ENCODE data around the gene LRRC61.

Gene LRRC61

GRCh38 chr7:150368884-150369747, 46.0 kb downstream of the LRRC61 start:
- DNase-seq (ENCODE audit: low read depth in 3 of 3, low spot score in 1 of 3), result peak in 1 of 3 donors; percentile 52

GRCh38 chr7:150369748-150370501, 46.8 kb downstream of the LRRC61 start:
- DNase-seq (ENCODE audit: low read depth in 3 of 3, low spot score in 1 of 3), result no peak

DNA sequence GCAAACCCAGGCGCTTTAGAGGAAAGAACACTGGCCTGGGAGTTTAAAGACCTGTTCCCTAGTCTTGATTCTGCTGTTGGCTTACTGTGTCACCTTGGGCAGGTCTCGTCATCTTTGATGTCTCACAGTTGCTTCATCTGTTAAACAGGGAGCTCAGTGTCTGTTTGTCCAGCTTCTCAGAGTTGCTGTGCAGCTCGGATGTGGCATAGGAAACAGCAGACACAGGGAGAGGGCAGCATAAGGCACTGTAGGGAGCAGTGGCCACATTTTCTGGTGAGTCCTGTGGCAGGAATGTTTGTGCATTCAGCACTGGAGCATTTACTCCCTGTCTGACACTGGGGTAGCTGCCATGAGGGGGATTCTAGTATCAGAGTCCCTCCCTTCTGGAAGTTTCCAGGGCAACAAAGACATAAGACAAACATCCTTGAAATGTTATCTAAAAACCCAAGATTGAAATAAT, 47.5 kb downstream of the LRRC61 start:
- DNase-seq (ENCODE audit: low read depth in 3 of 3, low spot score in 1 of 3), result no peak

DNA sequence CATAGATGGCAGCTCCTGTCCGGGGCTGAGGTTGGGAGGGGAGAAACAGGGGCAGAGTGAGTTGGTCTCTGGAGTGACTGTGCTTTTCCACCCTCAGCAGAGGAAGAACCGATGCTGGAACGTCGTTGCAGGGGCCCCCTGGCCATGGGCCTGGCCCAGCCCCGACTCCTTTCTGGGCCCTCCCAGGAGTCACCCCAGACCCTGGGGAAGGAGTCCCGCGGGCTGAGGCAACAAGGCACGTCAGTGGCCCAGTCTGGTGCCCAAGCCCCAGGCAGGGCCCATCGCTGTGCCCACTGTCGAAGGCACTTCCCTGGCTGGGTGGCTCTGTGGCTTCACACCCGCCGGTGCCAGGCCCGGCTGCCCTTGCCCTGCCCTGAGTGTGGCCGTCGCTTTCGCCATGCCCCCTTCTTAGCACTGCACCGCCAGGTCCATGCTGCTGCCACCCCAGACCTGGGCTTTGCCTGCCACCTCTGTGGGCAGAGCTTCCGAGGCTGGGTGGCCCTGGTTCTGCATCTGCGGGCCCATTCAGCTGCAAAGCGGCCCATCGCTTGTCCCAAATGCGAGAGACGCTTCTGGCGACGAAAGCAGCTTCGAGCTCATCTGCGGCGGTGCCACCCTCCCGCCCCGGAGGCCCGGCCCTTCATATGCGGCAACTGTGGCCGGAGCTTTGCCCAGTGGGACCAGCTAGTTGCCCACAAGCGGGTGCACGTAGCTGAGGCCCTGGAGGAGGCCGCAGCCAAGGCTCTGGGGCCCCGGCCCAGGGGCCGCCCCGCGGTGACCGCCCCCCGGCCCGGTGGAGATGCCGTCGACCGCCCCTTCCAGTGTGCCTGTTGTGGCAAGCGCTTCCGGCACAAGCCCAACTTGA, 48.2 kb downstream of the LRRC61 start:
- no peak for DNase-seq (ENCODE audit: low read depth in 3 of 3, low spot score in 1 of 3)

DNA sequence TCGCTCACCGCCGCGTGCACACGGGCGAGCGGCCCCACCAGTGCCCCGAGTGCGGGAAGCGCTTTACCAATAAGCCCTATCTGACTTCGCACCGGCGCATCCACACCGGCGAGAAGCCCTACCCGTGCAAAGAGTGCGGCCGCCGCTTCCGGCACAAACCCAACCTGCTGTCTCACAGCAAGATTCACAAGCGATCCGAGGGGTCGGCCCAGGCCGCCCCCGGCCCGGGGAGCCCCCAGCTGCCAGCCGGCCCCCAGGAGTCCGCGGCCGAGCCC, 48.8 kb downstream of the LRRC61 start:
- DNase-seq (ENCODE audit: low read depth in 3 of 3, low spot score in 1 of 3), result no peak

DNA sequence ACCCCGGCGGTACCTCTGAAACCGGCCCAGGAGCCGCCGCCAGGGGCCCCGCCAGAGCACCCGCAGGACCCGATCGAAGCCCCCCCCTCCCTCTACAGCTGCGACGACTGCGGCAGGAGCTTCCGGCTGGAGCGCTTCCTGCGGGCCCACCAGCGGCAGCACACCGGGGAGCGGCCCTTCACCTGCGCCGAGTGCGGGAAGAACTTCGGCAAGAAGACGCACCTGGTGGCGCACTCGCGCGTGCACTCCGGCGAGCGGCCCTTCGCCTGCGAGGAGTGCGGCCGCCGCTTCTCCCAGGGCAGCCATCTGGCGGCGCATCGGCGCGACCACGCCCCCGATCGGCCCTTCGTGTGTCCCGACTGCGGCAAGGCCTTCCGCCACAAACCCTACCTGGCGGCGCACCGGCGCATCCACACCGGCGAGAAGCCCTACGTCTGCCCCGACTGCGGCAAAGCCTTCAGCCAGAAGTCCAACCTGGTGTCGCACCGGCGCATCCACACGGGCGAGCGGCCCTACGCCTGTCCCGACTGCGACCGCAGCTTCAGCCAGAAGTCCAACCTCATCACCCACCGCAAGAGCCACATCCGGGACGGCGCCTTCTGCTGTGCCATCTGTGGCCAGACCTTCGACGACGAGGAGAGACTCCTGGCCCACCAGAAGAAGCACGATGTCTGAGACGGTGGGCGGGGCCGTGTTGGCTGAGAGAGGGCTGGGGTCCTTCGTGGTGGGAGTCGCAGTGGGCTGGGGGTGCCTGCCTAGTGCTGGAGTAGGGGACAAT, 49.3 kb downstream of the LRRC61 start:
- no peak for DNase-seq (ENCODE audit: low read depth in 3 of 3, low spot score in 1 of 3)

GRCh38 chr7:150373049-150373801, 50.1 kb downstream of the LRRC61 start:
- no peak for DNase-seq (ENCODE audit: low read depth in 3 of 3, low spot score in 1 of 3)

DNA sequence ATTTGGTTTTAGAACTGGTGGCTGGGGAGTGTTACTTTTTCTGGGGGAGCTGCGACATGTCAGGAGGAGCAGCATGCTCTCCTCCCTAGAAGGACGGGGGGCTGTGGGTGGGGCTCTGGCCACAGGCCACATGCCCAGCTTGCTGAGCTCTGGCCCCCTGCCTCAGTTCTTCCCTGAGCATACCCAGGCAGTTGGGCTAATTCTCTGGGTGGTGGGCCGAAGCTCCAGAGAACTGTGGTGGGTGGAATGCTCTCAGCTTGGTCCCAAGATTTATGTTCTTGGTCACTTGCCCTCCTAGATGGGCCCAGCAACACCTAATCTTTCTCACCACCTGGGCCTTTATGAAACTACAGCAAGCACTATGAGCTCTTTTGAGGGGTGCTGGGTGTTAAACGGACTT, 50.9 kb downstream of the LRRC61 start:
- no peak for DNase-seq (ENCODE audit: low read depth in 3 of 3, low spot score in 1 of 3)

DNA sequence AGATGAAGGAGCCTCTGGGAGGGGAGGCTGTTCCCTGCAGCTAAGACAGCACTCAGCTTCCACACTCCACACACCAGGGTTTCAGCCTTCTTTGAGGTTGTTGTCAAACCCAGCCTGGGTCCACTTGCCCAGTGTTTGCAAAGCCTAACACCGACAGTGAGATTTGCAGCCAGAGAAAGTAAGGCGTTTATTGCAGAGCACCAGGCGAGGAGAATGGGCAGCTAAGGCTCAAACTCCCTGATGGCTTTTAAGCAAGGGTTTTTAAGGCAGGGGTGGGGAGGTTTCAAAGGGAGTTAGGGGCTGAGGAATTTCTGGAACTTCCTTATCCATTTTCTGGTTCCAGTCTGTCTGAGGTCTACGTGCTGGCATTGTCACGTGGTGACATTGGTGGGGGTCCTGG, 51.3 kb downstream of the LRRC61 start:
- no peak for DNase-seq (ENCODE audit: low read depth in 3 of 3, low spot score in 1 of 3)

GRCh38 chr7:150375662-150376521, 52.7 kb downstream of the LRRC61 start:
- no peak for DNase-seq (ENCODE audit: low read depth in 3 of 3, low spot score in 1 of 3)

DNA sequence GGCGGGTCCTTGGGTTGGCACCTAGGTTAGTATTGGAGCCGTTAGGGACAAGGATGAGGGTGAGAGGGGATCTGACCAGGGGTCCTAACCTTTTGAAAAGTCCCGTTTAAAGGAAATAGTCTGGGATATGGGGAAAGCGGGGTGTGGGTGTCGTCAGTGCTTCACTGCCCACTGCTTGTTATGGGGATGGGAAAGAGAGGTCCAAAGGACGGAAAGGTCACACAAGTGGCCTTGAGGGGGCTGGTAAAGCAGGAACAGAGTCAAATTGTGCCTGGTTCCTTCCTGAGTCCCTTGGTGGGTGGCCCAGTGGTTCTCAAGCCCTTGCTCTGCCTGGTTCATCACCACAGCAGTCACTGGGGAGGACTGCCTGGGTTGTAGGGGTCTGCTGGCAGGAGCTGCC, 53.4 kb downstream of the LRRC61 start:
- DNase-seq (ENCODE audit: low read depth in 3 of 3, low spot score in 1 of 3), result no peak

DNA sequence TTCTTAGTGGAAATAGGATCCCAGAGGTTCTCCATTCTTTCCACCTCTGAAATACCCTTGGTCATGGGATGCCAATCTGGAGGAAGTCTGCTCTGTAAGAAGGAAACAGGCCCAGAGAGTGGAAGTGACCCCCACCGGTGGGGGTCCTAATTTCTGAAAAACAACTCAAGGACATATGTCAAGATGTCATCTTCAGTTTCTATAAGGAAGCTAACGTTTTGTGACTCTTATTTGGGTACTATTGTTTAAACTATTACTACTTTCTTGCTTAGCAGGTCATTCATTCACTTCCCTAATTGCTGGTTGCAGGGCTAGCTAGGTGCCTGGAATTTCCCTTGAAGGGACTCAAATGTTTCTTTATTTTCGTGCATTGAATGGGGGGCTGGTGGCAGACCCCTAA, 54.0 kb downstream of the LRRC61 start:
- no peak for DNase-seq (ENCODE audit: low read depth in 3 of 3, low spot score in 1 of 3)

GRCh38 chr7:150377635-150378034, 54.5 kb downstream of the LRRC61 start:
- DNase-seq (ENCODE audit: low read depth in 3 of 3, low spot score in 1 of 3), result no peak

DNA sequence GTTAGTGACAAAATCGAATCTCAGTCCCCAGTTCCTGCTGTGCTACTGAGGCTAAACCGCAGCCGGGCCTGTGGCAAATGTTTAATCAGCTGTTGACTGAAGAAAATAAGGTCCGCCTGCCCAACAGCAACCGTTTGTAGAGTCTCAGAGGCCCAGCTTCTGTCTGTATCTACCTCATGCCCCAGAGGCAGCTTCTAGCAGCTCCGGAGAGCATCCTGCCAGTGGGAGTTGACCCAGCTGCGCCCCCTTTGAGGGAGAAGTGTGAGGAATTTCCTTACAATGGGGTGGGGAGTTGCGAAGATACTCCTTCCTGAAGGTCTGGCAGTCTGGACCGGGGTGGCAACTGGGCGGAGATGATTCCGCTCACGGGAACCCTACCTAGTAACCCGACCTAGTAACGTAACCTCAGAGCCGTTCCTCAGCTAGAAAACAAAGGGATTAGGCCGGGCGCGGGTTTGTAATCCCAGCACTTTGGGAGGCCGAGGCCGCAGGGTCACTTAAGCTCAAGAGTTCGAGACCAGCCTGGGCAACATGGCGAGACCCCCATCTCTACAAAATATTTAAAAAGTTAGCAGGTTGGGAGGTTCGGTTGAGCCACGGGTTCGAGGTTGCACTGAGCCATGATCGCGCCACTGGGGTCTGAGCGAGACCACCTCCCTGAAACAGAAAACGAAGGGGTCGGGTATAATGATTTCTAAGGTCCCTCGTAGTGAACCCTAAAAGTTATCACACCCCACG, 55.1 kb downstream of the LRRC61 start:
- no peak for DNase-seq (ENCODE audit: low read depth in 3 of 3, low spot score in 1 of 3)

DNA sequence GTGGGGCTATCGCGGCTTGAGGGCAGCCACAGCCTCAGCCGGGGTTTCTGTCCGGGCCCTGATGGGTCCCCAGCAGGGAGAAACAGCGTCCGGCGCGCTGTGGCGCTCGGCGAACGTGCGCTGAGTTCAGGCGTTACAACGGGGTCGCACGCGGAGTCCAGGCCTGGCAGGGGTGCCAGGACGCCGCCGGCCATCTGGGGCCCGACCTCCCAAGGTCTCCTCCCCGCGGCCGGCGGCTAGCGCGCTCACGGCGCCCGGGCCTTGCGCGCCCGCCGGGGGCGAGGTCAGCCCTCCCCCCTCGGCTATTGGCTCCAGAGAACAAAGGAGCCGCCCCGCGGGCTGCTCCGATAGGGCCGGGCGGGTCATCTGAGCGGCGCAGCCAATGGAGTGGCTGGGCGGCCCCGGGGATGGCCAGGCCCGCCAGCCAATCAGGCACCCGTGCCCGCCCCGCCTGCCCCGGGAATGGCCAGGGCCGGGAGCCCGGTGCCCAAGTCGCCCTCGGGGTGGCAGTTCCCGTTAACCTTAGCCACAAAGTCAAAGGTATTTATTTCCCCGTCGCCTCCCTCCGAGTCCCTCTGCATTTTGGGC, 55.8 kb downstream of the LRRC61 start, which contains the start of gene ZNF775:
Gene ZNF775 (plus strand): TSS at position 478 of the 588 bp plus-strand sequence. CDS start 9,141 bp downstream, outside the sequence.
- DNase-seq (ENCODE audit: low read depth in 3 of 3, low spot score in 1 of 3), result peak; percentile 81 to 83 (median 82)

DNA sequence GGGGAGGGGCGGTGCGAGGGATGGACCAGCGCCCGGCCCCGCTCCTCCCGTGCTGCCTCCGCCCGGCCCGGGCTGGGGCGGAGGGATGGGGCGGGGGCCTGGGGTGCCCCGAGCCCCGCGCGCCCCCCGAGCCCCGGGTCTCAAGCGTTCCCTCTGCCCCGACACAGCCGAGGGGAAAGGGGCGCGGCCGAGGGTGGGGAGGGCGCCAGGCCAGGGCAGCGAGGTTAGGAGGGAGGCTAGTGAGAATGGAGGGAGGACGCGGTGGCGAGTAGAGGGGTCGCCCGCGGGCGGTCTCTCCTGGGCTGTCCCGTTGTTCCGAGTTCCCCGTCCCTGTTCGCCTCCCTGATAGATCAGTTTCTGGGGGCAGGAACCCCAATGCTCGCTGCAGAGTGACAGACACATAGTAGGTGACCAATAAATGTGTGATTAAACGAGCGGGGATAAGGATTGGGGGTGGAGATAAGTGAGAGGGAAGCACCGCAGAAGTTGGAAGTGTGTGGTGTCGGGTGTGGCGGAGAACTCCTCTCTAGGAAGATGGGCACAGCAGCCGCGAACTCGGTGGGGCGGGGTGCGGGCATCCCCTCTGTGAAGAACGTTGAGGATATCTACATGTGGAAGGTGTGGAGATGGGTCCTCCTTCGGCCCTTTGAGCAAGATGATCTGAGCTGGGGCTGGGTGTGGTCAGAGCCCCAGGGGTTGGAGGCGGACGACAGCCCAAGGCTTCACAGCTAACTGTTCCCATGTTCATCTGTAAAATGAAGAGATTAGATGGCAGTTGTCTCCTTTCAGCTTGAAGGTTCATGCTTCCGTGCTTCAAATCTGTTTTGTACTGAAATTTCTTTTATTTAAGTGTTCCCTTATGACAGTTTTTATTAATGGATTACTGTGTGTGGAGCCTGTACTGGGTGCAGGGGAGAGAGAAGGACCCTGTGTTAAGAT, 56.6 kb downstream of the LRRC61 start:
- no peak for DNase-seq (ENCODE audit: low read depth in 3 of 3, low spot score in 1 of 3)

- no peak for DNase-seq (ENCODE audit: low read depth in 3 of 3, low spot score in 1 of 3)
These were observed 57.3 kb downstream of the LRRC61 start for GRCh38 chr7:150380463-150380862.
